Testis (tissue), 3 donors: ENCODE data around the gene SLC1A1. TPM values are rescaled to one million over a fixed set of nuclear protein-coding genes. Genes with fewer than 3 reads are reported as not detected.

Source experiments
- DNase-seq: peaks from one replicate; pipeline ENCODE4 v3.0.0-alpha.2; 2019
- H3K27ac ChIP-seq, 2 donors: fragments of 200-600 bp; sonication (generic); one replicate each; pipeline ENCODE4 v1.5.1; 2019
- H3K27me3 ChIP-seq: fragments of 200-600 bp; sonication (generic); one replicate; pipeline ENCODE4 v1.5.1; 2019
- H3K36me3 ChIP-seq: fragments of 200-600 bp; sonication (generic); one replicate; pipeline ENCODE4 v1.5.1; 2017; ENCODE audit warnings: low read depth; ENCODE audit errors: missing control alignments
- H3K4me1 ChIP-seq: fragments of 200-600 bp; sonication (generic); one replicate; pipeline ENCODE4 v1.5.1; 2019
- H3K4me3 ChIP-seq, 2 donors: fragments of 200-600 bp; sonication (generic); one replicate each; pipeline ENCODE4 v1.5.1; 2017 to 2019
- H3K9me3 ChIP-seq: fragments of 200-600 bp; sonication (generic); one replicate; pipeline ENCODE4 v1.5.1; 2017
- POLR2A ChIP-seq: fragments of 450-650 bp; IDR thresholded peaks from one replicate; pipeline ENCODE4 v1.6.1; 2017; ENCODE audit warnings: antibody characterized with exemption, mild to moderate bottlenecking, moderate library complexity
- WGBS, 2 donors: methylation state at CpG; one replicate each; pipeline ENCODE4 v1.1.5; 2018; 5-methylcytosine and 5-hydroxymethylcytosine counted together
- intact Hi-C: fragments of 100-400 bp; cut with DNase I; formaldehyde crosslinking; loops from one replicate; pipeline ENCODE4 v1.15.1; 2023; ENCODE audit warnings: low total_unique reads
- polyA plus RNA-seq: library from polyadenylated mRNA; stranded (reverse); fragments of 350-450 nt; fragmentation: Illumina TruSeq; extraction: RNeasy Lipid Tissue Mini Kit (QIAGEN cat#74804); gene quantifications from one replicate; pipeline ENCODE4 v1.2.3, GENCODE V29; 2014; ENCODE audit warnings: low read depth, low replicate concordance; ENCODE audit not compliant: insufficient read depth
- total RNA-seq, 2 donors: library from RNA; depleted of rRNA; stranded (reverse); fragments of >200 nt; gene quantifications; one replicate each; pipeline ENCODE4 v1.2.3, GENCODE V29; 2016
- TF ChIP-seq, protein P1 (sequence below), 3 experiments: fragments of 450-650 bp in 2 of 3; fragments of 200-600 bp in 1 of 3; sonication (generic) in 1 of 3; IDR thresholded peaks; one replicate each; pipeline ENCODE4 v1.5.1; 2016 to 2019; ENCODE audit warnings: antibody characterized with exemption in 3 of 3, mild to moderate bottlenecking in 2 of 3, moderate library complexity in 1 of 3

Gene SLC1A1
- total and polyA plus RNA-seq, 3 donors from 2014 or later, result 0.63 to 1.2 (median 1.1) TPM

- Histone ChIP-seq H3K9me3 (no peaks in the 10 kb centered on the region), H3K36me3 (no peaks in the 10 kb centered on the region), H3K4me3 (no peak overlapping the region), H3K27me3 (no peaks in the 10 kb centered on the region), H3K27ac (no peak overlapping the region), H3K4me1 (no peaks in the 10 kb centered on the region)
- DNase-seq, result no peak
- no peak for TF ChIP-seq POLR2A
- TF ChIP-seq, protein P1, sequence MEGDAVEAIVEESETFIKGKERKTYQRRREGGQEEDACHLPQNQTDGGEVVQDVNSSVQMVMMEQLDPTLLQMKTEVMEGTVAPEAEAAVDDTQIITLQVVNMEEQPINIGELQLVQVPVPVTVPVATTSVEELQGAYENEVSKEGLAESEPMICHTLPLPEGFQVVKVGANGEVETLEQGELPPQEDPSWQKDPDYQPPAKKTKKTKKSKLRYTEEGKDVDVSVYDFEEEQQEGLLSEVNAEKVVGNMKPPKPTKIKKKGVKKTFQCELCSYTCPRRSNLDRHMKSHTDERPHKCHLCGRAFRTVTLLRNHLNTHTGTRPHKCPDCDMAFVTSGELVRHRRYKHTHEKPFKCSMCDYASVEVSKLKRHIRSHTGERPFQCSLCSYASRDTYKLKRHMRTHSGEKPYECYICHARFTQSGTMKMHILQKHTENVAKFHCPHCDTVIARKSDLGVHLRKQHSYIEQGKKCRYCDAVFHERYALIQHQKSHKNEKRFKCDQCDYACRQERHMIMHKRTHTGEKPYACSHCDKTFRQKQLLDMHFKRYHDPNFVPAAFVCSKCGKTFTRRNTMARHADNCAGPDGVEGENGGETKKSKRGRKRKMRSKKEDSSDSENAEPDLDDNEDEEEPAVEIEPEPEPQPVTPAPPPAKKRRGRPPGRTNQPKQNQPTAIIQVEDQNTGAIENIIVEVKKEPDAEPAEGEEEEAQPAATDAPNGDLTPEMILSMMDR (IDR thresholded peaks at IDR 0.05), result no peak
- intact Hi-C loops, result no loop called here
- WGBS, 2 donors, result 55 to 73% methylated on average over 4 of the region's 4 CpGs
Observed at GRCh38 chr9:4615251-4615650, 125.0 kb downstream of the SLC1A1 start.

DNA sequence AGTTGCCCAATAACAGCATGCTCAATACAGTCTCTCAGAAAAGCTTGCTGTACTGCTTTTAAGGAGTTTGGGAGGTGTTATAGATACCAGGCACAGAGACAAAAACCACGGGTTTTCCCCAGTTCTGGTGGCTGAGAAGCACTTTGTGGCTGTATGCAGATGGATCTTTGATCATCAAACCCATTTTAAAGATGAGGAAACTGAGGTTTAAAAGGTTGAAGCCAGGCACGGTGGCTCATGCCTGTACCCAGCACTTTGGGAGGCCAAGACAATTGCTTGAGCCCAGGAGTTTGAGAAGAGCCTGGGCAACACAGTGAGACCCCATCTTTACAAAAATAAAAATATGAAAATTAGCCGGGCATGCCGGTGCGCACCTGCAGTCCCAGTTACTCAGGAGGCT, 125.5 kb downstream of the SLC1A1 start:
- Histone ChIP-seq H3K4me1 (no peaks in the 10 kb centered on the region), H3K36me3 (no peaks in the 10 kb centered on the region), H3K27ac (no peak overlapping the region), H3K9me3 (no peaks in the 10 kb centered on the region), H3K4me3 (no peak overlapping the region), H3K27me3 (no peaks in the 10 kb centered on the region)
- TF ChIP-seq, protein P1 (IDR thresholded peaks at IDR 0.05), result no peak
- TF ChIP-seq POLR2A, result no peak
- intact Hi-C loops, result no loop called here
- no peak for DNase-seq
- WGBS, 2 donors, result 84 to 97% methylated on average over 5 of the region's 5 CpGs

DNA sequence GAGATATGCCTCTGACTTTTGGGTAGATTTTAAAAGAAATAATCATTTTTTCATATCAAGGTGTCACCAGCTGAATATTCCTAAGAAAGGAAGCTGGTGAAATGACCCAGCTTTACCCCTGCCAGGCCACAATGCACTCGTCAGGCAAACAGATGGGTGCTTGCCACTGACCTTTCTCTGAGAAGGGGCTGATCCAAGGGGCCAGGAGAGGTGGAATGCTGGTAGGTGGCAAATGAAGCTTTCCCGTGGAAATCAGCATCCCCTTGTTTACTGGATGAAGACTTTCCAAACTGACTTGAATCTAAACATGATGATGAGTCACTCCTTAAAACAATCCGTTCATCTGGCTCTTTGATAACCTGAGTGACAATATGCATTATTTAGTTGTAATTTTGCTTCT, 127.5 kb downstream of the SLC1A1 start:
- Histone ChIP-seq H3K4me1 (no peaks in the 10 kb centered on the region), H3K27me3 (no peaks in the 10 kb centered on the region), H3K27ac (no peak overlapping the region), H3K4me3 (no peak overlapping the region), H3K9me3 (no peaks in the 10 kb centered on the region), H3K36me3 (no peaks in the 10 kb centered on the region)
- no peak for DNase-seq
- TF ChIP-seq POLR2A, result no peak
- TF ChIP-seq, protein P1 (IDR thresholded peaks at IDR 0.05), result no peak
- intact Hi-C loops, result no loop called here
- WGBS, 2 donors, result 68 to 79% methylated on average over 3 of the region's 3 CpGs

DNA sequence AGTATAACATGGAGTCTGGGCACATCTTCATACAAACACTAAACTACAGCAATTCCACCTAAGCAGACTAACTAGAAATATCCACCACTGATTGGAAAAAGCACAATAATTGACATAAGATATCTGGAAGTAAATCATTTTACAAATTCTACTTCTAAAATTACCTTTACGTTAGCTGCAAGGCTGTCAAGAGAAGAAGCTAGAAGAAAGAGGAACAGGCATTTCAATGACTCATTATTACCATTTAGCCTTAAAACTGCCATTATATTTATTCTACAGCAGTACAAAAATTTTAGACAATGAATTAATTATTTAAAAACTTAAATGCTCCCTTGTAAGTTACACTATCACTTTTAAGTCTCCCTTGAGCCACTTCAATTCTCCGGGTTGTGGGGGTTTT, 128.4 kb downstream of the SLC1A1 start:
- Histone ChIP-seq H3K27ac (no peak overlapping the region), H3K27me3 (no peaks in the 10 kb centered on the region), H3K4me3 (no peak overlapping the region), H3K36me3 (no peaks in the 10 kb centered on the region), H3K4me1 (no peaks in the 10 kb centered on the region), H3K9me3 (no peaks in the 10 kb centered on the region)
- no peak for DNase-seq
- intact Hi-C loops, result no loop called here
- WGBS, 2 donors, result 91 to 93% methylated on average over 2 of the region's 2 CpGs
- TF ChIP-seq, protein P1 (IDR thresholded peaks at IDR 0.05), result no peak
- TF ChIP-seq POLR2A, result no peak

DNA sequence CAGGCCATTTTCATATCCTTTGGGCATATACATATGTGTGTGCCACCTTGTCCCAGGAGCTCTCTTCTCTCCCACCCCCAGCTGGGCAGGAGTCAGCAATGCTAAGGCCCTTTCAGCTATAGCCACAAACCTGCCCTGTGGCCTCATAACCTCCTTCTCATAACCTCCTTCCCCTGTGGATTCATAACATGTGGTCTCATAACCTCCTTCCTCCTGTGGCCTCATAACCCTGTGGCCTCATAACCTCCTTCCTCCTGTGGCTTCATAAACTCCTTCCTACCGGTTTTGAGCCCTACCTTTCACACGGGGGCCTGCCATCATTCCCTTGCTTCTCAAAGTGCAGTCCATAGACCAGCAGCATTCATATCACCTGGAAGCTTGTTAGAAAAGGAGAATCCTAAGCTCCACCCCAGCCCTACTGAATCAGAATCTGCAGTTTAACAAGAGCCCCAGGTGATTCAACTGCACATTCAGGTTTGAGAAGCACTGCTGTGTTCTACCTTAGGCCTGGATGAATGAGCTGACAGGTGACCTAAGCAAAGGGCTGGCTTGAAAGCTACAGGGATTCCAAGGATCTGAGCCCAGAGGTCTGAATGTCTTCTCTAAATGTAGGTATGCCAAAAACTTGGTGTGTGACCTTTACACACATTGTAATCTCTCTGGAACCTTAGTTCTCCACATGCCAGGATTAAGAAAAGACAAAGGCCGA, 129.9 kb downstream of the SLC1A1 start:
- H3K4me1 ChIP-seq, result no peaks in the 10 kb centered on the region
- TF ChIP-seq POLR2A, result no peak
- TF ChIP-seq, protein P1 (IDR thresholded peaks at IDR 0.05), result no peak
- H3K4me3 ChIP-seq, result no peak overlapping the region
- no peaks in the 10 kb centered on the region for H3K9me3 ChIP-seq
- no peak for DNase-seq
- H3K27me3 ChIP-seq, result no peaks in the 10 kb centered on the region
- no peaks in the 10 kb centered on the region for H3K36me3 ChIP-seq
- H3K27ac ChIP-seq, result no peak overlapping the region
- intact Hi-C loops, result no loop called here
- WGBS, 2 donors, result 89 to 95% methylated on average over 3 of the region's 3 CpGs
